Measurements from ENCODE around the gene VIPR1. TPM values are rescaled to one million over a fixed set of nuclear protein-coding genes. Genes with fewer than 3 reads are reported as not detected.

Gene VIPR1
- total and polyA plus RNA-seq, 2 experiments from 2014 or later = 0.86 to 1.6 TPM

GRCh38 chr3:42581709-42582473, 79.4 kb downstream of the VIPR1 start, which contains the start of gene SEC22C:
TSS of gene SEC22C (minus strand) at chr3:42581967. CDS start at chr3:42569046, 12,921 bp downstream.
- Histone ChIP-seq H3K9me3 (ENCODE audit: low read depth) (no peaks in the 10 kb centered on the region), H3K4me3 (peak within 1 kb of the TSS; percentile 62)
- peak; percentile 13 for TF ChIP-seq CTCF (IDR thresholded peaks at IDR 0.05; ENCODE audit: low read depth, low read length)

GRCh38 chr3:42582474-42583070, 80.1 kb downstream of the VIPR1 start:
- peak overlapping the region; percentile 94 for H3K27ac ChIP-seq
- H3K4me1 ChIP-seq (ENCODE audit: low read depth) = peaks cover 12% of the 10 kb centered on the region
- no peaks in the 10 kb centered on the region for H3K27me3 ChIP-seq
- no peak for TF ChIP-seq CTCF (IDR thresholded peaks at IDR 0.05; ENCODE audit: low read depth, low read length)
- no peaks in the 10 kb centered on the region for H3K36me3 ChIP-seq
- DNase-seq (ENCODE audit: low read depth in 1 of 2, low spot score in 1 of 2) = no peak
- peak overlapping the region; percentile 62 for H3K4me3 ChIP-seq
- H3K9me3 ChIP-seq (ENCODE audit: low read depth) = no peaks in the 10 kb centered on the region

More at GRCh38 chr3:42581709-42582473, 79.4 kb downstream of the VIPR1 start, which contains the start of gene SEC22C:
- peak; percentile 93 to 98 for DNase-seq (ENCODE audit: low read depth in 1 of 2, low spot score in 1 of 2)
- Histone ChIP-seq H3K27me3 (no peaks in the 10 kb centered on the region), H3K36me3 (no peaks in the 10 kb centered on the region), H3K27ac (peak within 1 kb of the TSS; percentile 94), H3K4me1 (ENCODE audit: low read depth) (peaks cover 12% of the 10 kb centered on the region)

Other genes with a start within 250 kb of the VIPR1 start
- 0.39 TPM in 1 of 2 replicates, not detected in the other for gene CCK, start 236.5 kb upstream of the VIPR1 start, total RNA-seq
- 0.65 TPM in 1 of 2 replicates, not detected in the other for gene CCK, start 236.5 kb upstream of the VIPR1 start, polyA plus RNA-seq
- 4.3 and 5.4 TPM in 2 replicates for gene LYZL4, start 92.0 kb upstream of the VIPR1 start, total RNA-seq
- 4.9 and 6.9 TPM in 2 replicates for gene LYZL4, start 92.0 kb upstream of the VIPR1 start, polyA plus RNA-seq
- gene SEC22C, start 79.3 kb downstream of the VIPR1 start, total RNA-seq = 30.9 and 41.6 TPM in 2 replicates
- gene SEC22C, start 79.3 kb downstream of the VIPR1 start, polyA plus RNA-seq = 31.6 and 43.6 TPM in 2 replicates
- gene SS18L2, start 88.2 kb downstream of the VIPR1 start, total RNA-seq = 8.9 and 9.7 TPM in 2 replicates
- gene SS18L2, start 88.2 kb downstream of the VIPR1 start, polyA plus RNA-seq = 33.2 and 49.7 TPM in 2 replicates
- gene NKTR, start 98.0 kb downstream of the VIPR1 start, total RNA-seq = 24.6 and 75.3 TPM in 2 replicates
- 50.5 and 79.5 TPM in 2 replicates for gene NKTR, start 98.0 kb downstream of the VIPR1 start, polyA plus RNA-seq
- gene ZBTB47, start 151.1 kb downstream of the VIPR1 start, total RNA-seq = 20.0 and 30.1 TPM in 2 replicates
- 4.1 and 5.4 TPM in 2 replicates for gene ZBTB47, start 151.1 kb downstream of the VIPR1 start, polyA plus RNA-seq
- 0.14 and 0.39 TPM in 2 replicates for gene KLHL40, start 182.9 kb downstream of the VIPR1 start, total RNA-seq
- gene KLHL40, start 182.9 kb downstream of the VIPR1 start, polyA plus RNA-seq = 0.39 and 0.66 TPM in 2 replicates
- 4.6 and 7.8 TPM in 2 replicates for gene HHATL, start 200.2 kb downstream of the VIPR1 start, total RNA-seq
- gene HHATL, start 200.2 kb downstream of the VIPR1 start, polyA plus RNA-seq = 8.1 and 17.4 TPM in 2 replicates

Measured in cardiac muscle cell (in vitro differentiated cells and primary cell).